Measurements from ENCODE around the gene PTPRN2. TPM values are rescaled to one million over a fixed set of nuclear protein-coding genes. Genes with fewer than 3 reads are reported as not detected.
A peak's percentile ranks its signal among the peaks of the same experiment; 100 is the strongest.

Gene PTPRN2
- total RNA-seq, 1 donor from 2014 or later = 15.4 TPM

- Mint-ChIP-seq H3K4me3 (no peak overlapping the region), H3K27me3 (peaks cover 11% of the 10 kb centered on the region), H3K4me1 (ENCODE audit: unreplicated experiment) (peaks cover 11% of the 10 kb centered on the region), H3K27ac (peak overlapping the region; percentile 52), H3K36me3 (no peaks in the 10 kb centered on the region), H3K9me3 (peaks cover 3% of the 10 kb centered on the region)
- no peak for DNase-seq (ENCODE audit: extremely low spot score, unreplicated experiment)
- no peak for TF ChIP-seq CTCF (conservative IDR thresholded peaks at IDR 0.05)
These were observed 660.2 kb downstream of the PTPRN2 start for GRCh38 chr7:157927313-157927925.

- H3K27ac Mint-ChIP-seq = no peak overlapping the region
- peaks cover 14% of the 10 kb centered on the region for H3K27me3 Mint-ChIP-seq
- no peak overlapping the region for H3K4me3 Mint-ChIP-seq
- H3K9me3 Mint-ChIP-seq = no peaks in the 10 kb centered on the region
- no peaks in the 10 kb centered on the region for H3K36me3 Mint-ChIP-seq
- DNase-seq (ENCODE audit: extremely low spot score, unreplicated experiment) = no peak
- no peak for TF ChIP-seq CTCF (conservative IDR thresholded peaks at IDR 0.05)
- peaks cover 10% of the 10 kb centered on the region for H3K4me1 Mint-ChIP-seq (ENCODE audit: unreplicated experiment)
These were observed 661.0 kb downstream of the PTPRN2 start for GRCh38 chr7:157926521-157927150.

- H3K27ac Mint-ChIP-seq = no peak overlapping the region
- no peaks in the 10 kb centered on the region for H3K9me3 Mint-ChIP-seq
- no peak for DNase-seq (ENCODE audit: extremely low spot score, unreplicated experiment)
- no peaks in the 10 kb centered on the region for H3K36me3 Mint-ChIP-seq
- no peak overlapping the region for H3K4me3 Mint-ChIP-seq
- peaks cover 4% of the 10 kb centered on the region for H3K4me1 Mint-ChIP-seq (ENCODE audit: unreplicated experiment)
- no peak for TF ChIP-seq CTCF (conservative IDR thresholded peaks at IDR 0.05)
- peaks cover 14% of the 10 kb centered on the region for H3K27me3 Mint-ChIP-seq
These were observed 661.5 kb downstream of the PTPRN2 start for GRCh38 chr7:157926107-157926506.

- DNase-seq (ENCODE audit: extremely low spot score, unreplicated experiment) = no peak
- Mint-ChIP-seq H3K9me3 (no peaks in the 10 kb centered on the region), H3K27ac (no peak overlapping the region), H3K36me3 (no peaks in the 10 kb centered on the region), H3K27me3 (peaks cover 14% of the 10 kb centered on the region), H3K4me1 (ENCODE audit: unreplicated experiment) (no peaks in the 10 kb centered on the region), H3K4me3 (no peak overlapping the region)
- TF ChIP-seq CTCF (conservative IDR thresholded peaks at IDR 0.05) = no peak
These were observed 662.2 kb downstream of the PTPRN2 start for GRCh38 chr7:157925383-157925875.

- no peak for DNase-seq (ENCODE audit: extremely low spot score, unreplicated experiment)
- no peak overlapping the region for H3K27ac Mint-ChIP-seq
These were observed 663.6 kb downstream of the PTPRN2 start for GRCh38 chr7:157923903-157924630.

More at GRCh38 chr7:157923903-157924630, 663.6 kb downstream of the PTPRN2 start:
- H3K9me3 Mint-ChIP-seq = no peaks in the 10 kb centered on the region
- peaks cover 12% of the 10 kb centered on the region for H3K27me3 Mint-ChIP-seq
- H3K36me3 Mint-ChIP-seq = no peaks in the 10 kb centered on the region
- TF ChIP-seq CTCF (conservative IDR thresholded peaks at IDR 0.05) = no peak
- H3K4me3 Mint-ChIP-seq = no peak overlapping the region
- no peaks in the 10 kb centered on the region for H3K4me1 Mint-ChIP-seq (ENCODE audit: unreplicated experiment)

Measured in type B pancreatic cell (in vitro differentiated cells).